Hindlimb muscle (tissue), 1 donor: ENCODE measurements around the gene XRCC3. TPM values are rescaled to one million over a fixed set of nuclear protein-coding genes. Genes with fewer than 3 reads are reported as not detected.

Source experiments
- DNase-seq: peaks from one replicate; pipeline ENCODE4 v3.0.0-alpha.2; 2013
- polyA plus RNA-seq: library from polyadenylated mRNA; unstranded; fragments of 120-200 nt; gene quantifications from one replicate; pipeline ENCODE4 v1.2.1, GENCODE V29; 2013; ENCODE audit not compliant: insufficient read length

Gene XRCC3
- polyA plus RNA-seq, 1 donor = 11.3 TPM

GRCh38 chr14:103725001-103725682 lies 9.9 kb upstream of the XRCC3 start:
- no peak for DNase-seq

- DNase-seq = no peak
These were observed 8.9 kb upstream of the XRCC3 start for GRCh38 chr14:103724116-103724515.

GRCh38 chr14:103723748-103724081 lies 8.5 kb upstream of the XRCC3 start:
- no peak for DNase-seq

- no peak for DNase-seq
These were observed 6.3 kb upstream of the XRCC3 start for GRCh38 chr14:103721334-103722120.

- no peak for DNase-seq
These were observed 4.5 kb upstream of the XRCC3 start for GRCh38 chr14:103719751-103720150.

GRCh38 chr14:103718572-103718971 lies 3.3 kb upstream of the XRCC3 start:
- peak; percentile 38 for DNase-seq

GRCh38 chr14:103716899-103717411 lies 1.7 kb upstream of the XRCC3 start:
- no peak for DNase-seq

- no peak for DNase-seq
These were observed 995 bp upstream of the XRCC3 start for GRCh38 chr14:103716091-103716801.

- no peak for DNase-seq
These were observed 1.1 kb downstream of the XRCC3 start for GRCh38 chr14:103714063-103714724.

- DNase-seq = no peak
These were observed 1.8 kb downstream of the XRCC3 start for GRCh38 chr14:103713304-103714062.

- no peak for DNase-seq
These were observed 2.5 kb downstream of the XRCC3 start for GRCh38 chr14:103712633-103713247.

- no peak for DNase-seq
These were observed 3.5 kb downstream of the XRCC3 start for GRCh38 chr14:103711516-103712431.

- no peak for DNase-seq
These were observed 4.4 kb downstream of the XRCC3 start for GRCh38 chr14:103710771-103711377.

GRCh38 chr14:103709814-103710213 lies 5.4 kb downstream of the XRCC3 start:
- no peak for DNase-seq

GRCh38 chr14:103708750-103709187 lies 6.5 kb downstream of the XRCC3 start:
- DNase-seq = no peak

- DNase-seq = no peak
These were observed 7.7 kb downstream of the XRCC3 start for GRCh38 chr14:103707329-103708263.

- no peak for DNase-seq
These were observed 8.5 kb downstream of the XRCC3 start for GRCh38 chr14:103706551-103707328.
